SK-N-MC (cell line): ENCODE measurements around the gene DPF3.

Experiments used
- EZH2 ChIP-seq: fragments of 200-600 bp; sonication (generic); IDR thresholded peaks from one replicate; pipeline ENCODE4 v1.6.1; 2017; ENCODE audit warnings: antibody characterized with exemption
- POLR2AphosphoS5 ChIP-seq: IDR thresholded peaks from 2 replicates; pipeline ENCODE4 v1.6.1; 2012; ENCODE audit warnings: mild to moderate bottlenecking, low read depth, low read length, borderline replicate concordance

- TF ChIP-seq POLR2AphosphoS5 (no peak), EZH2 (no peak)
Measured at GRCh38 chr14:72610831-72611200, 283.1 kb downstream of the DPF3 start.
